ENCODE measurements around the gene GGT5.

GRCh38 chr22:24225044-24225601, 19.8 kb downstream of the GGT5 start:
- TF ChIP-seq POLR2A (IDR thresholded peaks at IDR 0.05): no peak
- no peak for TF ChIP-seq CTCF (IDR thresholded peaks at IDR 0.05)
